GM13977 (cell line): ENCODE data around the gene METTL14.

Source experiments
- DNase-seq: peaks from one replicate; pipeline ENCODE4 v3.0.0; 2012; ENCODE audit warnings: low spot score
- CTCF ChIP-seq: IDR thresholded peaks from 2 replicates; pipeline ENCODE4 v1.5.1; 2012; ENCODE audit warnings: mild to moderate bottlenecking, control low read depth; ENCODE audit not compliant: insufficient read depth; ENCODE audit errors: extremely low read depth, missing control alignments
- in situ Hi-C: fragments of 300-500 bp; cut with MboI; formaldehyde crosslinking; loops from one replicate; pipeline ENCODE4 v1.12.0; 2022; ENCODE audit warnings: low sequenced_read_pairs, low pct_unique_long_range_greater_than_20kb, mixed read lengths, inconsistent platforms; ENCODE audit not compliant: unreplicated experiment

The METTL14 gene

GRCh38 chr4:118732591-118733330, 47.6 kb downstream of the METTL14 start:
- no peak for DNase-seq
- no peak for TF ChIP-seq CTCF
- in situ Hi-C loops: no loop called here

- no peak for TF ChIP-seq CTCF
- DNase-seq: no peak
- in situ Hi-C loops: no loop called here
Measured at GRCh38 chr4:118734491-118735205, 49.5 kb downstream of the METTL14 start.

GRCh38 chr4:118736900-118737299, 51.7 kb downstream of the METTL14 start:
- TF ChIP-seq CTCF: no peak
- no peak for DNase-seq

GRCh38 chr4:118738090-118738489, 52.9 kb downstream of the METTL14 start:
- in situ Hi-C loops: no loop called here
- TF ChIP-seq CTCF: no peak
- DNase-seq: no peak

More at GRCh38 chr4:118736900-118737299, 51.7 kb downstream of the METTL14 start:
- in situ Hi-C loops: no loop called here

GRCh38 chr4:118739022-118739713, 54.0 kb downstream of the METTL14 start:
- TF ChIP-seq CTCF: no peak
- in situ Hi-C loops: no loop called here
- no peak for DNase-seq

- peak; percentile 38 for TF ChIP-seq CTCF
- in situ Hi-C loops: no loop called here
- DNase-seq: peak; percentile 7
Measured at GRCh38 chr4:118740869-118741268, 55.7 kb downstream of the METTL14 start.
